Endothelial cell of umbilical vein (primary cell): ENCODE results near the gene LTBP2. TPM values are rescaled to one million over a fixed set of nuclear protein-coding genes. Genes with fewer than 3 reads are reported as not detected.

Experiments used
- BruUV-seq: library from RNA; stranded (reverse); fragments of 400-500 nt; replicated peaks from 2 replicates; lab custom pipeline; 2021; lab: Mats Ljungman, UMichigan
- CTCF ChIA-PET: fragments of 300-600, 350-600 bp; sonication (Branson Sonifier 250); formaldehyde crosslinking; loops from one replicate; lab custom pipeline; 2021; ENCODE audit warnings: antibody characterized with exemption, inconsistent platforms; lab: Charles Lee
- POLR2A ChIA-PET: fragments of 300-600, 350-600 bp; sonication (Branson Sonifier 250); formaldehyde crosslinking; loops from one replicate; lab custom pipeline; 2021; ENCODE audit warnings: antibody characterized with exemption, inconsistent platforms; lab: Charles Lee
- DNase-seq: peaks from one replicate; pipeline ENCODE4 v3.0.0-alpha.2; 2011; ENCODE audit warnings: low read depth, low spot score
- FAIRE-seq: peaks from 2 replicates; lab custom pipeline; 2011; peaks lifted over from hg19 to GRCh38; lab: Jason Lieb, UNC
- H2AFZ ChIP-seq: 2 replicates; pipeline ENCODE4 v1.6.0; 2012; ENCODE audit warnings: low read depth, low read length, control low read depth, inconsistent platforms
- H3K27ac ChIP-seq: 2 replicates; pipeline ENCODE4 v1.5.1; 2011; ENCODE audit warnings: low read depth, mild to moderate bottlenecking, control low read depth, low read length, moderate library complexity; ENCODE audit not compliant: insufficient read depth
- H3K27me3 ChIP-seq, 2 experiments: 2 replicates each; pipeline versions ENCODE4 v1.6.0 to v1.6.1; 2011; ENCODE audit warnings: low read length in 2 of 2, mixed read lengths in 1 of 2; ENCODE audit not compliant: control insufficient read depth in 2 of 2, insufficient read depth in 2 of 2
- H3K36me3 ChIP-seq, 2 experiments: 2 replicates in 1 of 2; 3 replicates in 1 of 2; pipeline ENCODE4 v1.5.1; 2011; ENCODE audit warnings: low read length in 2 of 2, mild to moderate bottlenecking in 1 of 2, moderate library complexity in 1 of 2; ENCODE audit not compliant: control insufficient read depth in 2 of 2, insufficient read depth in 2 of 2; ENCODE audit errors: extremely low read depth in 1 of 2
- H3K4me1 ChIP-seq: 3 replicates; pipeline ENCODE4 v1.5.1; 2011; ENCODE audit warnings: mild to moderate bottlenecking, low read length; ENCODE audit not compliant: control insufficient read depth, insufficient read depth; ENCODE audit errors: extremely low read depth
- H3K4me2 ChIP-seq: 2 replicates; pipeline ENCODE4 v1.6.1; 2011; ENCODE audit warnings: low read length, control low read depth, mixed read lengths; ENCODE audit not compliant: insufficient read depth
- H3K4me3 ChIP-seq, 3 experiments: fragments of 200-600 bp in 1 of 3; sonication (generic), shearing (Covaris generic) in 1 of 3; replicated peaks in 1 of 3; 2 replicates each; pipeline ENCODE4 v1.5.1; 2011 to 2016; ENCODE audit warnings: control low read depth in 3 of 3, low read length in 3 of 3, mild to moderate bottlenecking in 2 of 3, inconsistent platforms in 1 of 3, low read depth in 1 of 3, moderate library complexity in 1 of 3; ENCODE audit not compliant: insufficient read depth in 1 of 3
- H3K79me2 ChIP-seq: 2 replicates; pipeline ENCODE4 v1.6.0; 2012; ENCODE audit warnings: low read length, inconsistent platforms; ENCODE audit not compliant: control insufficient read depth, insufficient read depth
- H3K9ac ChIP-seq: replicated peaks from 2 replicates; pipeline ENCODE3; 2011; ENCODE audit warnings: low read length, control low read depth; ENCODE audit not compliant: insufficient read depth; ENCODE audit errors: extremely low read depth
- H3K9me1 ChIP-seq: replicated peaks from 3 replicates; pipeline ENCODE4 v1.6.0; 2011; ENCODE audit warnings: mild to moderate bottlenecking, low read length; ENCODE audit not compliant: control insufficient read depth, insufficient read depth; ENCODE audit errors: extremely low read depth
- H3K9me3 ChIP-seq: replicated peaks from 2 replicates; pipeline ENCODE4 v1.5.1; 2012; ENCODE audit warnings: low read length, inconsistent platforms; ENCODE audit not compliant: control insufficient read depth, insufficient read depth
- H4K20me1 ChIP-seq: replicated peaks from 2 replicates; pipeline ENCODE3; 2011; ENCODE audit warnings: mild to moderate bottlenecking, low read length; ENCODE audit not compliant: control insufficient read depth, insufficient read depth; ENCODE audit errors: extremely low read depth
- CTCF ChIP-seq, 2 donors: IDR thresholded peaks; 1 replicate in 1 of 2; 2 replicates in 1 of 2; pipeline ENCODE4 v1.5.1; 2011; ENCODE audit warnings: low read length in 2 of 2, mild to moderate bottlenecking in 2 of 2, moderate library complexity in 2 of 2, control low read depth in 1 of 2, inconsistent platforms in 1 of 2, low read depth in 1 of 2; ENCODE audit not compliant: insufficient read depth in 1 of 2; ENCODE audit errors: extremely low read depth in 1 of 2
- EZH2 ChIP-seq: IDR thresholded peaks from 2 replicates; pipeline ENCODE4 v1.6.1; 2012; ENCODE audit warnings: borderline replicate concordance, low read depth, mild to moderate bottlenecking, moderate library complexity, low read length, inconsistent platforms; ENCODE audit not compliant: severe bottlenecking
- FOS ChIP-seq: IDR thresholded peaks from 2 replicates; pipeline ENCODE4 v1.6.1; 2011; ENCODE audit warnings: mild to moderate bottlenecking, low read length, moderate library complexity, borderline replicate concordance; ENCODE audit not compliant: insufficient read depth
- GATA2 ChIP-seq: IDR thresholded peaks from 2 replicates; pipeline ENCODE4 v1.7.0; 2011; ENCODE audit warnings: low read depth, mild to moderate bottlenecking, moderate library complexity, mixed read lengths, low read length; ENCODE audit not compliant: insufficient read length, insufficient read depth
- JUN ChIP-seq: IDR thresholded peaks from 2 replicates; pipeline ENCODE4 v1.6.1; 2011; ENCODE audit warnings: borderline replicate concordance, low read depth; ENCODE audit not compliant: insufficient read length, insufficient read depth
- MAX ChIP-seq: IDR thresholded peaks from 2 replicates; pipeline ENCODE4 v1.6.1; 2011; ENCODE audit not compliant: insufficient read depth, insufficient read length
- MYC ChIP-seq: IDR thresholded peaks from one replicate; pipeline ENCODE4 v1.6.1; 2011; ENCODE audit warnings: mild to moderate bottlenecking, low read depth, low read length
- POLR2A ChIP-seq: IDR thresholded peaks from 2 replicates; pipeline ENCODE4 v1.6.1; 2012; ENCODE audit warnings: low read depth, mild to moderate bottlenecking, control low read depth, low read length
- POLR2AphosphoS5 ChIP-seq: IDR thresholded peaks from 2 replicates; pipeline ENCODE4 v1.6.1; 2012; ENCODE audit warnings: low read depth, mild to moderate bottlenecking, control low read depth, low read length, moderate library complexity; ENCODE audit not compliant: insufficient read depth
- dilution Hi-C: fragments of 300-500 bp; cut with MboI; formaldehyde crosslinking; loops from one replicate; pipeline ENCODE4 v1.15.0; 2019; ENCODE audit warnings: low sequenced_read_pairs; ENCODE audit not compliant: extremely low pct_ligation_motif_present
- intact Hi-C: fragments of 100-400 bp; cut with micrococcal nuclease; formaldehyde crosslinking; loops from one replicate; pipeline ENCODE4 v1.10.0; 2022
- polyA plus RNA-seq, 4 experiments: library from polyadenylated mRNA; depleted of rRNA in 3 of 4; stranded (reverse) in 3 of 4; unstranded in 1 of 4; fragments of >200 nt; gene quantifications; 2 replicates each; pipeline versions ENCODE4 v1.2.1 to v1.2.3, GENCODE V29; 2011 to 2012; ENCODE audit warnings: missing spikeins in 1 of 4
- total RNA-seq: library from RNA; stranded (reverse); gene quantifications from 2 replicates; pipeline ENCODE4 v1.2.3, GENCODE V29; 2021

The LTBP2 gene
- total and polyA plus RNA-seq, 2 donors (not counting 3 experiments of a cell fraction or from before 2014, with no cell fraction given), result 209 to 268 TPM

DNA sequence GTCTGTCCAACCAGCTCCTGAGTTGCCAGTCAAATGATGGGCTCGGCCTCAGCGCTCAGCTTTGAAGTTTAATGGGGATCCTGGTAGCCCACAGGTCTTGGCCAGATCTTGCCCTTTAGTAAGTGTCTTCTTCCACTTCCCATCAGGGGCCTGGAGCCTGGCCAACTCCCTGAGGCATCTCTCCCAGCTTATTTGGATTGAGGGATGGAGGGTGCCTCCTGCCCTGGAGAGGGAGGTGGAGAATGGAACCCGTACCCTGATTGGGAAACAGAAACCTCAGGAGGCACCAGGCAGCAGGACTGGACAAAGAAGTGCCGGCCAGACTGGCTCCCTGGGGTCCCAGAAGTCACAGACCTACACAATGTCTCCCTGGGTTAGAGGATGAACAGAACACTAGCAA, 40.5 kb upstream of the LTBP2 start:
- Histone ChIP-seq H3K9ac (no peak overlapping the region), H3K36me3 (peaks cover 0 to 3% of the 10 kb centered on the region in 2 experiments), H3K27me3 (no peaks in the 10 kb centered on the region), H3K9me1 (no peaks in the 10 kb centered on the region), H2AFZ (no peak overlapping the region), H3K4me3 (no peak overlapping the region), H4K20me1 (no peaks in the 10 kb centered on the region), H3K27ac (no peak overlapping the region), H3K79me2 (no peaks in the 10 kb centered on the region), H3K4me2 (no peak overlapping the region), H3K9me3 (no peaks in the 10 kb centered on the region), H3K4me1 (peaks cover 29% of the 10 kb centered on the region)
- CTCF ChIA-PET, result interaction anchor here (1.0 to 2.1 kb wide), 4 partner anchors 14 to 32 kb away, joined by 3 to 6 read pairs (median 4); no protein-coding TSS in a partner anchor
- DNase-seq, result no peak
- no peak for TF ChIP-seq POLR2A
- TF ChIP-seq GATA2, result no peak
- TF ChIP-seq EZH2, result no peak
- TF ChIP-seq MAX, result no peak
- TF ChIP-seq POLR2AphosphoS5, result no peak
- intact Hi-C loops (no loop called here), dilution Hi-C loops (no loop called here)
- POLR2A ChIA-PET, result no interaction called here
- FAIRE-seq, result no peak
- BruUV-seq, result no TSS peak

- Histone ChIP-seq H3K4me1 (peaks cover 29% of the 10 kb centered on the region), H3K4me3 (no peak overlapping the region), H3K9ac (no peak overlapping the region), H4K20me1 (no peaks in the 10 kb centered on the region), H3K9me1 (no peaks in the 10 kb centered on the region), H3K36me3 (no peaks in the 10 kb centered on the region), H3K4me2 (no peak overlapping the region), H2AFZ (no peak overlapping the region), H3K27me3 (no peaks in the 10 kb centered on the region), H3K9me3 (no peaks in the 10 kb centered on the region), H3K27ac (no peak overlapping the region), H3K79me2 (no peaks in the 10 kb centered on the region)
- peak; percentile 8 for FAIRE-seq
- DNase-seq, result no peak
- POLR2A ChIA-PET, result no interaction called here
- no TSS peak for BruUV-seq
- TF ChIP-seq EZH2 (no peak), MYC (no peak), FOS (no peak), MAX (no peak), POLR2A (no peak), GATA2 (no peak), CTCF (IDR thresholded peaks at IDR 0.05; ENCODE audit: extremely low read depth in 1 of 2, insufficient read depth in 1 of 2, low read depth in 1 of 2, low read length in 2 of 2) (no peak), JUN (no peak), POLR2AphosphoS5 (no peak)
- intact Hi-C loops (no loop called here), dilution Hi-C loops (no loop called here)
- CTCF ChIA-PET, result interaction anchor here (1.5 to 4.1 kb wide), 3 partner anchors 31 to 62 kb away, joined by 4 to 33 read pairs (median 6); partner anchors contain the start of genes AREL1 and FCF1
Observed at GRCh38 chr14:74650927-74651686, 39.1 kb upstream of the LTBP2 start.
